Measurements from ENCODE around the gene R3HDM4.

Gene R3HDM4

GRCh38 chr19:952680-953444 lies 39.8 kb upstream of the R3HDM4 start:
- H3K4me3 ChIP-seq (replicated peaks; ENCODE audit: low read depth, low read length) = no peak overlapping the region
- TF ChIP-seq CTCF (IDR thresholded peaks at IDR 0.05; ENCODE audit: low read depth, low read length, missing control alignments) = no peak

GRCh38 chr19:952049-952679 lies 39.1 kb upstream of the R3HDM4 start:
- H3K4me3 ChIP-seq (replicated peaks; ENCODE audit: low read depth, low read length) = no peak overlapping the region

More at GRCh38 chr19:952680-953444, 39.8 kb upstream of the R3HDM4 start:
- DNase-seq (ENCODE audit: extremely low read depth, low read depth) = no peak

GRCh38 chr19:950352-951066 lies 37.5 kb upstream of the R3HDM4 start:
- DNase-seq (ENCODE audit: extremely low read depth, low read depth) = no peak
- no peak overlapping the region for H3K4me3 ChIP-seq (replicated peaks; ENCODE audit: low read depth, low read length)
- TF ChIP-seq CTCF (IDR thresholded peaks at IDR 0.05; ENCODE audit: low read depth, low read length, missing control alignments) = no peak

More at GRCh38 chr19:952049-952679, 39.1 kb upstream of the R3HDM4 start:
- TF ChIP-seq CTCF (IDR thresholded peaks at IDR 0.05; ENCODE audit: low read depth, low read length, missing control alignments) = no peak
- DNase-seq (ENCODE audit: extremely low read depth, low read depth) = no peak

- no peak overlapping the region for H3K4me3 ChIP-seq (replicated peaks; ENCODE audit: low read depth, low read length)
- TF ChIP-seq CTCF (IDR thresholded peaks at IDR 0.05; ENCODE audit: low read depth, low read length, missing control alignments) = no peak
- DNase-seq (ENCODE audit: extremely low read depth, low read depth) = no peak
Observed at GRCh38 chr19:948842-949496, 36.0 kb upstream of the R3HDM4 start.

GRCh38 chr19:947707-948539 lies 34.9 kb upstream of the R3HDM4 start:
- H3K4me3 ChIP-seq (replicated peaks; ENCODE audit: low read depth, low read length) = no peak overlapping the region
- DNase-seq (ENCODE audit: extremely low read depth, low read depth) = no peak
- no peak for TF ChIP-seq CTCF (IDR thresholded peaks at IDR 0.05; ENCODE audit: low read depth, low read length, missing control alignments)

Data from HFF-Myc (cell line).